ENCODE measurements around the gene WDR90. TPM values are rescaled to one million over a fixed set of nuclear protein-coding genes. Genes with fewer than 3 reads are reported as not detected.

WDR90 gene
- total RNA-seq, 4 donors from 2014 or later = 7.2 to 26.5 (median 15.8) TPM

GRCh38 chr16:621526-622105 is 27.5 kb upstream of the WDR90 start:
- Histone ChIP-seq H3K4me1 (peaks cover 9 to 47% (median 9%) of the 10 kb centered on the region in 3 donors), H3K36me3 (peaks cover 0 to 37% (median 0%) of the 10 kb centered on the region in 3 donors), H3K27me3 (no peaks in the 10 kb centered on the region), H3K4me3 (peak overlapping the region in 1 of 4 donors; percentile 18), H3K9me3 (no peaks in the 10 kb centered on the region), H3K27ac (peak overlapping the region in 2 of 4 donors; percentile 34 to 73)
- DNase-seq = no peak
- 45 to 55% methylated on average over 2 to 4 of the region's 21 CpGs for WGBS, 2 donors
- TF ChIP-seq POLR2A (IDR thresholded peaks at IDR 0.05) (no peak), CTCF (IDR thresholded peaks at IDR 0.05) (no peak)
- intact Hi-C loops (cut with DNase I) = no loop called here

GRCh38 chr16:622920-623280 is 26.3 kb upstream of the WDR90 start:
- TF ChIP-seq CTCF (IDR thresholded peaks at IDR 0.05) = no peak
- Histone ChIP-seq H3K27me3 (no peaks in the 10 kb centered on the region), H3K4me1 (peaks cover 15 to 58% (median 18%) of the 10 kb centered on the region in 3 donors), H3K4me3 (no peak overlapping the region), H3K36me3 (peaks cover under 1 to 41% (median 6%) of the 10 kb centered on the region in 3 donors), H3K27ac (peak overlapping the region in 2 of 4 donors; percentile 45 to 73), H3K9me3 (no peaks in the 10 kb centered on the region)
- intact Hi-C loops (cut with DNase I) = no loop called here
- WGBS, 2 donors = 75 to 90% methylated on average over 8 to 10 of the region's 17 CpGs
- DNase-seq = no peak

- no peak for TF ChIP-seq CTCF (IDR thresholded peaks at IDR 0.05)
- WGBS, 2 donors = 79 to 85% methylated on average over 6 to 7 of the region's 10 CpGs
- H3K4me3 ChIP-seq = no peak overlapping the region
- H3K27me3 ChIP-seq = no peaks in the 10 kb centered on the region
- peaks cover 15 to 58% (median 21%) of the 10 kb centered on the region in 3 donors for H3K4me1 ChIP-seq
- peaks cover 6 to 50% (median 9%) of the 10 kb centered on the region in 3 donors for H3K36me3 ChIP-seq
- no peaks in the 10 kb centered on the region for H3K9me3 ChIP-seq
- intact Hi-C loops (cut with DNase I) = no loop called here
- no peak for DNase-seq
- H3K27ac ChIP-seq = no peak overlapping the region
Measured at GRCh38 chr16:624526-625070, 24.6 kb upstream of the WDR90 start.

- no peak overlapping the region for H3K4me3 ChIP-seq
- H3K9me3 ChIP-seq = no peaks in the 10 kb centered on the region
- H3K4me1 ChIP-seq = peaks cover 19 to 58% (median 26%) of the 10 kb centered on the region in 3 donors
- intact Hi-C loops (cut with DNase I) = no loop called here
- H3K27ac ChIP-seq = no peak overlapping the region
- H3K27me3 ChIP-seq = no peaks in the 10 kb centered on the region
- DNase-seq = no peak
- WGBS, 2 donors = 96% methylated on average over 5 of the region's 37 CpGs; no CpG with 5 or more reads in 1 of the 2 donors
- peaks cover 6 to 50% (median 9%) of the 10 kb centered on the region in 3 donors for H3K36me3 ChIP-seq
- no peak for TF ChIP-seq CTCF (IDR thresholded peaks at IDR 0.05)
- TF ChIP-seq POLR2A (IDR thresholded peaks at IDR 0.05) = no peak
Measured at GRCh38 chr16:625117-625976, 23.8 kb upstream of the WDR90 start.
